Keratinocyte (primary cell): ENCODE measurements around the gene INVS.

Experiments
- EZH2 ChIP-seq: IDR thresholded peaks from one replicate; pipeline ENCODE4 v1.6.1; 2012; ENCODE audit warnings: inconsistent platforms, mild to moderate bottlenecking, low read length, moderate library complexity
- TF ChIP-seq, protein P1 (sequence below), 3 experiments: IDR thresholded peaks in 1 of 3; conservative IDR thresholded peaks in 1 of 3; optimal IDR thresholded peaks in 1 of 3; 2 replicates in 2 of 3; 3 replicates in 1 of 3; pipeline versions ENCODE3 to v1.5.1; 2011; ENCODE audit warnings: low read length in 3 of 3, mild to moderate bottlenecking in 3 of 3, moderate library complexity in 2 of 3, control low read depth in 1 of 3, inconsistent platforms in 1 of 3; ENCODE audit not compliant: insufficient read depth in 2 of 3; ENCODE audit errors: extremely low read depth in 1 of 3

- TF ChIP-seq, protein P1, sequence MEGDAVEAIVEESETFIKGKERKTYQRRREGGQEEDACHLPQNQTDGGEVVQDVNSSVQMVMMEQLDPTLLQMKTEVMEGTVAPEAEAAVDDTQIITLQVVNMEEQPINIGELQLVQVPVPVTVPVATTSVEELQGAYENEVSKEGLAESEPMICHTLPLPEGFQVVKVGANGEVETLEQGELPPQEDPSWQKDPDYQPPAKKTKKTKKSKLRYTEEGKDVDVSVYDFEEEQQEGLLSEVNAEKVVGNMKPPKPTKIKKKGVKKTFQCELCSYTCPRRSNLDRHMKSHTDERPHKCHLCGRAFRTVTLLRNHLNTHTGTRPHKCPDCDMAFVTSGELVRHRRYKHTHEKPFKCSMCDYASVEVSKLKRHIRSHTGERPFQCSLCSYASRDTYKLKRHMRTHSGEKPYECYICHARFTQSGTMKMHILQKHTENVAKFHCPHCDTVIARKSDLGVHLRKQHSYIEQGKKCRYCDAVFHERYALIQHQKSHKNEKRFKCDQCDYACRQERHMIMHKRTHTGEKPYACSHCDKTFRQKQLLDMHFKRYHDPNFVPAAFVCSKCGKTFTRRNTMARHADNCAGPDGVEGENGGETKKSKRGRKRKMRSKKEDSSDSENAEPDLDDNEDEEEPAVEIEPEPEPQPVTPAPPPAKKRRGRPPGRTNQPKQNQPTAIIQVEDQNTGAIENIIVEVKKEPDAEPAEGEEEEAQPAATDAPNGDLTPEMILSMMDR (optimal IDR thresholded peaks at IDR 0.05 in 1 of 3, IDR thresholded peaks at IDR 0.05 in 1 of 3, conservative IDR thresholded peaks at IDR 0.05 in 1 of 3; ENCODE audit: extremely low read depth in 1 of 3, insufficient read depth in 2 of 3, low read length in 3 of 3) = no peak
- no peak for TF ChIP-seq EZH2
These were observed 91.3 kb downstream of the INVS start for GRCh38 chr9:100190339-100190738.
